ENCODE data around the gene NFATC1.
A peak's percentile ranks its signal among the peaks of the same experiment; 100 is the strongest.

Gene NFATC1

DNA sequence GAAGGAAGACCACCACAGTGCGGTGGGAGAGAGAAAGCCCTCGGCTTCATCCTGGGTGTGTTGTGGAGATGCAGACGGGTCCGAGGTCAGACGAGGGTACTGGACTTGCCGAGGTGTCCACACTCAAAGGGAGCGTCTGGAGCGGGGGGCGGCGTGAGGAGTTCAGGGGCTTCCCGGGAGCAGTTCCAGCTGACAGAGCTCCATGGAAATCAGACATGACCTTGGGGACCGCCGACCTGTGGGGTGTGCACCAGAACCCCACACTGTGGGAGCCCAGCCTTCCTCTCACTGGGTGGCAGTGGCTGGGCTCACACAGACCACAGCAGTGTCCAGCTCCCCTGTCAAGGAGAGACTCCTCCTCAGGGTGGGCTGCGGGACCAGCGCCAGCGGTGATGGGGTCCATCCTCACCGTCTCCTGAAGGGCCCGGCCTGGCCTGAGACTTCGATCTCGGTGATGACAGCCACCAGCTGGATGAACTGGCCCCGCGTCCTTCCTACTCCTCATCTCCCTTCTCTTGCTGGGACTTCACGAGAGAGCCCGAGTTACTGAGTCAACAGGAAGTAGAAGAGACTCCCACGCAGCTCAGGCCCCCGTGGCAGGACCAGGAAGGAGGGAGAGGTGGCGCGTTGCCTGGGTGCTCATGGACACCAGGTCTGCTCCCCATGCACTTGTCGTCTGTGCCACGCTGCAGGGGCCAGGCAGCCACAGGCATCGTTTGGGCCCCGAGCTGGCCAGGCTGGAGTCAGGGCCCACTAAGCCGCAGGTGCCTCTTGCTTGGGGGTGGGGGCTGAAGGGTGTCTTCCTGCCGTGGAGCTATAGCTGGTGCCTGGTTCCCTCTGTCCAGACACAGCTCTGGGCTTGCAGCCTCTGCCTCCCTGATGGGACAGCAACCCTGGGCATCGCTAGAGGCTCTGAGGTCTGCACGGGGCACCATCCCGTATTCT is 182.0 kb downstream of the NFATC1 start:
- H3K27me3 ChIP-seq (ENCODE audit: low read depth, low read length), result no peaks in the 10 kb centered on the region

GRCh38 chr18:79578396-79579260 is 182.9 kb downstream of the NFATC1 start:
- Histone ChIP-seq H3K27ac (ENCODE audit: low read length) (no peak overlapping the region), H3K4me3 (ENCODE audit: low read length) (no peak overlapping the region), H3K27me3 (ENCODE audit: low read depth, low read length) (no peaks in the 10 kb centered on the region)

More for the DNA sequence above, 182.0 kb downstream of the NFATC1 start:
- no peak overlapping the region for H3K27ac ChIP-seq (ENCODE audit: low read length)
- TF ChIP-seq, protein P1, sequence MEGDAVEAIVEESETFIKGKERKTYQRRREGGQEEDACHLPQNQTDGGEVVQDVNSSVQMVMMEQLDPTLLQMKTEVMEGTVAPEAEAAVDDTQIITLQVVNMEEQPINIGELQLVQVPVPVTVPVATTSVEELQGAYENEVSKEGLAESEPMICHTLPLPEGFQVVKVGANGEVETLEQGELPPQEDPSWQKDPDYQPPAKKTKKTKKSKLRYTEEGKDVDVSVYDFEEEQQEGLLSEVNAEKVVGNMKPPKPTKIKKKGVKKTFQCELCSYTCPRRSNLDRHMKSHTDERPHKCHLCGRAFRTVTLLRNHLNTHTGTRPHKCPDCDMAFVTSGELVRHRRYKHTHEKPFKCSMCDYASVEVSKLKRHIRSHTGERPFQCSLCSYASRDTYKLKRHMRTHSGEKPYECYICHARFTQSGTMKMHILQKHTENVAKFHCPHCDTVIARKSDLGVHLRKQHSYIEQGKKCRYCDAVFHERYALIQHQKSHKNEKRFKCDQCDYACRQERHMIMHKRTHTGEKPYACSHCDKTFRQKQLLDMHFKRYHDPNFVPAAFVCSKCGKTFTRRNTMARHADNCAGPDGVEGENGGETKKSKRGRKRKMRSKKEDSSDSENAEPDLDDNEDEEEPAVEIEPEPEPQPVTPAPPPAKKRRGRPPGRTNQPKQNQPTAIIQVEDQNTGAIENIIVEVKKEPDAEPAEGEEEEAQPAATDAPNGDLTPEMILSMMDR (IDR thresholded peaks at IDR 0.05; ENCODE audit: low read depth, low read length), result no peak
- TF ChIP-seq EZH2phosphoT487 (IDR thresholded peaks at IDR 0.05; ENCODE audit: low read depth), result no peak
- no peak overlapping the region for H3K9ac ChIP-seq (ENCODE audit: low read length)
- H2AFZ ChIP-seq (ENCODE audit: low read depth, low read length), result 0 out of 2 replicates have a peak overlapping the region, but pooled peaks have one; percentile 3
- no peaks in the 10 kb centered on the region for H4K20me1 ChIP-seq (ENCODE audit: insufficient read depth, low read length)
- peaks cover 16% of the 10 kb centered on the region for H3K36me3 ChIP-seq (replicated peaks; ENCODE audit: low read depth, low read length)
- H3K4me1 ChIP-seq (ENCODE audit: low read length), result 0 out of 2 replicates have a peak, but pooled peaks cover 5% of the 10 kb centered on the region
- no peak overlapping the region for H3K4me2 ChIP-seq (ENCODE audit: low read length)
- H3K9me3 ChIP-seq (ENCODE audit: insufficient read depth, low read length), result peaks cover 16% of the 10 kb centered on the region
- H3K79me2 ChIP-seq (ENCODE audit: low read length), result no peaks in the 10 kb centered on the region
- H3K4me3 ChIP-seq (ENCODE audit: low read length), result no peak overlapping the region

More at GRCh38 chr18:79578396-79579260, 182.9 kb downstream of the NFATC1 start:
- H4K20me1 ChIP-seq (ENCODE audit: insufficient read depth, low read length), result no peaks in the 10 kb centered on the region
- H3K9me3 ChIP-seq (ENCODE audit: insufficient read depth, low read length), result peaks cover 7% of the 10 kb centered on the region
- TF ChIP-seq, protein P1 (IDR thresholded peaks at IDR 0.05; ENCODE audit: low read depth, low read length), result no peak
- no peak for TF ChIP-seq EZH2phosphoT487 (IDR thresholded peaks at IDR 0.05; ENCODE audit: low read depth)
- H3K9ac ChIP-seq (ENCODE audit: low read length), result no peak overlapping the region
- H3K4me2 ChIP-seq (ENCODE audit: low read length), result no peak overlapping the region
- H3K79me2 ChIP-seq (ENCODE audit: low read length), result no peaks in the 10 kb centered on the region
- H3K4me1 ChIP-seq (ENCODE audit: low read length), result 0 out of 2 replicates have a peak, but pooled peaks cover 5% of the 10 kb centered on the region
- H2AFZ ChIP-seq (ENCODE audit: low read depth, low read length), result no peak overlapping the region
- H3K36me3 ChIP-seq (replicated peaks; ENCODE audit: low read depth, low read length), result peaks cover 7% of the 10 kb centered on the region

All from OCI-LY3 (cell line).